Activated CD8-positive, alpha-beta T cell treated with anti-CD3 and anti-CD28 coated beads for 36 hours (primary cell): ENCODE results near the gene ZMIZ1. TPM values are rescaled to one million over a fixed set of nuclear protein-coding genes. Genes with fewer than 3 reads are reported as not detected.

Source experiments
- ATAC-seq: fragments of 200-7000 bp; cut with Tn5 transposase; one replicate; pipeline ENCODE4 v1.10.0; 2021; ENCODE audit warnings: mild to moderate bottlenecking, moderate library complexity
- CTCF ChIA-PET: fragments of 350-600 bp; sonication (Branson Sonifier 250); formaldehyde crosslinking; loops from one replicate; lab custom pipeline; 2021; ENCODE audit warnings: antibody characterized with exemption; lab: Charles Lee
- POLR2A ChIA-PET: fragments of 350-600 bp; sonication (Branson Sonifier 250); formaldehyde crosslinking; loops from one replicate; lab custom pipeline; 2021; ENCODE audit warnings: antibody characterized with exemption; lab: Charles Lee
- DNase-seq: peaks from one replicate; pipeline ENCODE4 v3.0.0-alpha.2; 2020
- H3K27ac Mint-ChIP-seq: one replicate; pipeline ENCODE4 v1.8.0; 2021; ENCODE audit warnings: mild to moderate bottlenecking, mixed read lengths
- H3K27me3 Mint-ChIP-seq: one replicate; pipeline ENCODE4 v1.8.0; 2021; ENCODE audit warnings: mixed read lengths
- H3K36me3 Mint-ChIP-seq: one replicate; pipeline ENCODE4 v1.8.0; 2021; ENCODE audit warnings: low read depth, mixed read lengths
- H3K4me1 Mint-ChIP-seq: one replicate; pipeline ENCODE4 v1.8.0; 2021; ENCODE audit warnings: low read depth, mixed read lengths
- H3K4me3 Mint-ChIP-seq: one replicate; pipeline ENCODE4 v1.8.0; 2021; ENCODE audit warnings: mild to moderate bottlenecking, moderate library complexity, mixed read lengths
- H3K9me3 Mint-ChIP-seq: one replicate; pipeline ENCODE4 v1.8.0; 2021; ENCODE audit warnings: mixed read lengths
- intact Hi-C: fragments of 100-400 bp; cut with micrococcal nuclease; formaldehyde crosslinking; loops from one replicate; pipeline ENCODE4 v1.10.0; 2022
- total RNA-seq, 2 experiments: library from RNA; stranded (reverse); gene quantifications; one replicate each; pipeline ENCODE4 v1.2.3, GENCODE V29; 2021
- TF ChIP-seq, protein P1 (sequence below): fragments of 200-600 bp; IDR thresholded peaks from one replicate; pipeline ENCODE4 v1.8.0; 2022; ENCODE audit warnings: antibody characterized with exemption, mild to moderate bottlenecking

The ZMIZ1 gene
- total RNA-seq, 2 experiments from 2014 or later = 46.5 to 52.2 TPM

DNA sequence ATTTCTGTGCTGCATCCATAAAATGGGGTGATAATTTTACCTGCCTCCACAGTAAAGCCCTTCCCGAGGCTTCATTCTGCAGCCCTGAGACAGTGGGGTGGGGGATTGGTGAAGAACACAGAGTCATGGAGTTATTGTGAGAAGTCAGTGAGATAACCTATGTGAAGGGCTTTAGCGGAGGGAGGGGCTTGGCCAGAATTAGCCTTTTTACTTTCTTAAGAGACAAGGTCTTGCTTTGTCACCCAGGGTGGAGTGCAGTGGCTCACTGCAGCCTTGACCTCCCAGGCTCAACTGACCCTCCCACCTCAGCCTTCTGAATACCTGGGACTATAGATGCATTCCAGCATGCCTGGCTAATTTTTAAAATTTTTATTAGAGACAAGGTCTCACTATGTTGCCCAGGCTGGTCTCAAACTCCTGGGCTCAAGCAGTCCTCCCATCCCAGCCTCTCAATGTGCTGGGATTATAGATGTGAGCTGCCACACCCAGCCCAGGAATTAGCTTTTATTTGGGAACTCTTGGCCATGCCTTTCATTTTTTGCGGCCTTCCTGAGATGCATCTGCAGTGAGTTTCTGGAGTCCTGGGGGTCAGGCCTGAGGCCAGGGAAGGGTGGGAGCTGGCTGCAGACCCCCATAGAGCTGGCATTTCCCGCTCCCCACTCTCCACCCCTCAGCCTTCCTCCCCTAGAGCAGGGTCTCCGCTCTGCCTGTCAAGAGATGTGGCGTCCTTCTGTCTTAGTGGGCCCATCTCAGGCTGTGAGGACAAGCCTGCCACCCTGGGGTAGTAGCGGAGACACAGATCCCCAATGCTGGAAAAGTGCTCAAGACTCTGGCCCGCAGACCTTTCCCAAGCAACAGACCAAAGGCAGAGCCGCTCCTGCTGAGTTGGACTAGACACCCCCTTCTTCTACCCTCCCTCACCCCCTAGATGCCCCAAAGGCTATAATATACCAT is 77.0 kb downstream of the ZMIZ1 start:
- ChIA-PET CTCF (interaction anchor here (1.1 kb wide), 1 partner anchor 49 kb away, joined by 4 read pairs; no protein-coding TSS in a partner anchor), POLR2A (no interaction called here)
- no peak for ATAC-seq
- Mint-ChIP-seq H3K4me3 (no peak overlapping the region), H3K9me3 (no peaks in the 10 kb centered on the region), H3K27ac (peak overlapping the region; percentile 46), H3K27me3 (no peaks in the 10 kb centered on the region), H3K36me3 (peaks cover 4% of the 10 kb centered on the region), H3K4me1 (peaks cover 61% of the 10 kb centered on the region)
- TF ChIP-seq, protein P1, sequence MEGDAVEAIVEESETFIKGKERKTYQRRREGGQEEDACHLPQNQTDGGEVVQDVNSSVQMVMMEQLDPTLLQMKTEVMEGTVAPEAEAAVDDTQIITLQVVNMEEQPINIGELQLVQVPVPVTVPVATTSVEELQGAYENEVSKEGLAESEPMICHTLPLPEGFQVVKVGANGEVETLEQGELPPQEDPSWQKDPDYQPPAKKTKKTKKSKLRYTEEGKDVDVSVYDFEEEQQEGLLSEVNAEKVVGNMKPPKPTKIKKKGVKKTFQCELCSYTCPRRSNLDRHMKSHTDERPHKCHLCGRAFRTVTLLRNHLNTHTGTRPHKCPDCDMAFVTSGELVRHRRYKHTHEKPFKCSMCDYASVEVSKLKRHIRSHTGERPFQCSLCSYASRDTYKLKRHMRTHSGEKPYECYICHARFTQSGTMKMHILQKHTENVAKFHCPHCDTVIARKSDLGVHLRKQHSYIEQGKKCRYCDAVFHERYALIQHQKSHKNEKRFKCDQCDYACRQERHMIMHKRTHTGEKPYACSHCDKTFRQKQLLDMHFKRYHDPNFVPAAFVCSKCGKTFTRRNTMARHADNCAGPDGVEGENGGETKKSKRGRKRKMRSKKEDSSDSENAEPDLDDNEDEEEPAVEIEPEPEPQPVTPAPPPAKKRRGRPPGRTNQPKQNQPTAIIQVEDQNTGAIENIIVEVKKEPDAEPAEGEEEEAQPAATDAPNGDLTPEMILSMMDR = no peak
- intact Hi-C loops = no loop called here
- DNase-seq = no peak

DNA sequence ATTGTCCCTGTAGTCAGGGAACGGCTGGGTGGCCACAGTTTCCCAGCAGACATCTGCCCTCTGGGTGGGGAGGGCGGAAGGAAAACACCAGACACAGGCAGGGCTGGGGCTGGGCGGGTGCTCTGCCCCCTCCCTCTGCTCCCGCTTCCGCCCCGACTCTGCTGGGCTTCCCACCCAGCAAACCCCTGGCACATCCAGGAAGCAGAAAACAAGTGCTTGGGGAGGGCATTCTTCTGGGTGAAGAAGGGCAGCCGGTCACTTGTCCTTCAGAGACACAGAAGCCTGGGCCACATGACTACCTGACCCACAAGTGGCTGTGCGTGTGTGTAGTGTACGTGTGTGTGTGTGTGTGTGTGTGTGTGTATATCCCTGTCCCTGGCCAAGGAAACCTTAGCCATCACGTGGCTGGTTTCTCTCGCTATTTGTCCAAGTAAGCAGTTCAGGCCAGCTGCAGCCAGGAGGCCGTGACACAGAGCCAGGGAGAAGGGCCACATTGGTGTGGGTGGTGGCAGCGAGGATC is 77.9 kb downstream of the ZMIZ1 start:
- no peak overlapping the region for H3K4me3 Mint-ChIP-seq

DNA sequence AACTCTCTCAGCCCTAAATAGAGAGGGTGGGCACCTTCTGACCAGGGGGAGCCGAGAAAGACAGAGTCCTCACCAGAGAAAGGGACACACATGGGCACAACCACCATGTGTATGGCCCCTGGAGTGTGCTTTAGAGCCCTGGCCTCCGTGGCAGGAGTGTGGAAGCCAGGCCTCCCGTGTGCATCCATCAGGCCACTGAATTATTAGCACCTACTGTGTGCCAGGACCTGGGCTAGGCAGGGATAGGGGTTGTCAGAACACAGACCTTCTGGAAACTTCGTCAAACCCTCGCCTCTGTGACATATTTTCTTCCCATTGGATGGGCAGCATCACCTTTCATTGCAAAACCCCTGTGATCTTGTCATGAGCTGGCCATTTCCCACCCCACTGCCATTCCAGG is 78.5 kb downstream of the ZMIZ1 start:
- peaks cover 59% of the 10 kb centered on the region for H3K4me1 Mint-ChIP-seq
- H3K27ac Mint-ChIP-seq = no peak overlapping the region

More for the DNA sequence above, 77.9 kb downstream of the ZMIZ1 start:
- Mint-ChIP-seq H3K36me3 (peaks cover 4% of the 10 kb centered on the region), H3K27ac (peak overlapping the region; percentile 46), H3K27me3 (no peaks in the 10 kb centered on the region), H3K4me1 (peaks cover 59% of the 10 kb centered on the region), H3K9me3 (no peaks in the 10 kb centered on the region)
- intact Hi-C loops = no loop called here
- TF ChIP-seq, protein P1 = no peak
- ChIA-PET POLR2A (no interaction called here), CTCF (interaction anchor here (1.1 to 1.5 kb wide), 3 partner anchors 10 to 48 kb away, joined by 3 to 4 read pairs (median 4); no protein-coding TSS in a partner anchor)
- ATAC-seq (peak; percentile 29), DNase-seq (peak; percentile 20)

GRCh38 chr10:79147796-79148451 is 79.2 kb downstream of the ZMIZ1 start:
- Mint-ChIP-seq H3K36me3 (no peaks in the 10 kb centered on the region), H3K27me3 (no peaks in the 10 kb centered on the region), H3K27ac (peak overlapping the region; percentile 2), H3K4me3 (no peak overlapping the region), H3K9me3 (no peaks in the 10 kb centered on the region), H3K4me1 (peaks cover 59% of the 10 kb centered on the region)
- CTCF ChIA-PET = interaction anchor here (1.0 to 1.9 kb wide), 3 partner anchors 9 to 47 kb away, joined by 3 to 7 read pairs (median 4); no protein-coding TSS in a partner anchor
- TF ChIP-seq, protein P1 = no peak
- intact Hi-C loops = no loop called here
- ATAC-seq = no peak
- peak; percentile 17 for DNase-seq
- POLR2A ChIA-PET = no interaction called here

More for the DNA sequence above, 78.5 kb downstream of the ZMIZ1 start:
- ChIA-PET POLR2A (no interaction called here), CTCF (interaction anchor here (1.0 to 1.9 kb wide), 4 partner anchors 8 to 48 kb away, joined by 3 to 7 read pairs (median 4); no protein-coding TSS in a partner anchor)
- Mint-ChIP-seq H3K4me3 (no peak overlapping the region), H3K9me3 (no peaks in the 10 kb centered on the region), H3K36me3 (peaks cover under 1% of the 10 kb centered on the region), H3K27me3 (no peaks in the 10 kb centered on the region)
- intact Hi-C loops = no loop called here
- no peak for DNase-seq
- TF ChIP-seq, protein P1 = no peak
- no peak for ATAC-seq
